ENCODE results near the gene SORCS2.

The SORCS2 gene

DNA sequence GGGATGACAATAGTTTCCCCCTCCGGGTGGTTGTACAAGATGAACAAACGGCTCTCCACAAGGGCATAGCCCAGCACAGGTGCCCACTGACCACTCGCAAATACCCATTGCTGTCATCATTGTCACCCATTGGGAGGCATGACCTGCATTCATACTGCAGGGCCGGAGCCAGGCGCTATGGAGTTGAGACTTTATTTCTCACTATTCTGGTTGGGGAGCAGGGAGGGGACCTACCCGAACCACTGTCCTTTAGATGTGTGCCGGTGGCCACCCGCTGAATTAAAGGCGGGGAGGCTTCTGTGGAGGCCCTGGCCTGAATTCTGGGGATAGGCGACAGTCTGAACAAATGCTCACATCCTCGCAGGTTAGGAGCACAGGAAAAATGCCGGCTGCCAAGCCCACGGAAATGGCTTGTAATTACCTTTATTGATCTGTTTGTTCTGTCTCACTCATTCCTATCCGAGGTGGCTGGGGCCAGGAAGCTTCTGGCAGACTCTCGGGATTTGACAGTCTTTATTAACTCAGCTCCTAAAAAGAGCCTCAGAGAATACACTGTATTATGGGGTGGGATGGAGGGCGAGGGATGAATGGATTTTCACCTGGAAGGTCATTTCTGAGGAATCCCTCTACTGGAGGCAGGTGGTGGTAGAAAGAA, 367.5 kb downstream of the SORCS2 start:
- no peaks in the 10 kb centered on the region for H3K4me1 ChIP-seq (ENCODE audit: insufficient read depth, low read length)

DNA sequence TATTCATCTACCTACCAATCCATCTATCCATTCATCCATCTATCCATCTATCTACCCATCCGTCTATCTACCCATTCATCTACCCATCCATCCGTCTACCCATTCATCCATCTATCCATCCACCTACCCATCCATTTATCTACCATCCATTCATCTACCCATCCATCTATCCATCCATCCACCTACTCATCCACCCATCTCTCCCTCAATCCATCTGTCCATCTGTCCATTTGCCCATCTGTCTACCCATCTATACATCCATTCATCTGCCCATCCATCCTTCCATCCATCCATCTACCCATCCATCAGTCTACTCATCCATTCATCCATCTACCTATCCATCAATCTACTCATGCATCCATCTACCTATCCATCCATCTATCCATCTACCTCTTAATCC, 369.2 kb downstream of the SORCS2 start:
- no peak overlapping the region for H3K4me2 ChIP-seq (ENCODE audit: insufficient read depth, low read length)
- H2AFZ ChIP-seq (ENCODE audit: low read depth, low read length), result no peak overlapping the region
- ATAC-seq (ENCODE audit: insufficient read depth, low read depth) (no peak), DNase-seq (no peak)
- H3K9ac ChIP-seq (ENCODE audit: low read depth, low read length), result no peak overlapping the region
- TF ChIP-seq, protein P1, sequence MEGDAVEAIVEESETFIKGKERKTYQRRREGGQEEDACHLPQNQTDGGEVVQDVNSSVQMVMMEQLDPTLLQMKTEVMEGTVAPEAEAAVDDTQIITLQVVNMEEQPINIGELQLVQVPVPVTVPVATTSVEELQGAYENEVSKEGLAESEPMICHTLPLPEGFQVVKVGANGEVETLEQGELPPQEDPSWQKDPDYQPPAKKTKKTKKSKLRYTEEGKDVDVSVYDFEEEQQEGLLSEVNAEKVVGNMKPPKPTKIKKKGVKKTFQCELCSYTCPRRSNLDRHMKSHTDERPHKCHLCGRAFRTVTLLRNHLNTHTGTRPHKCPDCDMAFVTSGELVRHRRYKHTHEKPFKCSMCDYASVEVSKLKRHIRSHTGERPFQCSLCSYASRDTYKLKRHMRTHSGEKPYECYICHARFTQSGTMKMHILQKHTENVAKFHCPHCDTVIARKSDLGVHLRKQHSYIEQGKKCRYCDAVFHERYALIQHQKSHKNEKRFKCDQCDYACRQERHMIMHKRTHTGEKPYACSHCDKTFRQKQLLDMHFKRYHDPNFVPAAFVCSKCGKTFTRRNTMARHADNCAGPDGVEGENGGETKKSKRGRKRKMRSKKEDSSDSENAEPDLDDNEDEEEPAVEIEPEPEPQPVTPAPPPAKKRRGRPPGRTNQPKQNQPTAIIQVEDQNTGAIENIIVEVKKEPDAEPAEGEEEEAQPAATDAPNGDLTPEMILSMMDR (IDR thresholded peaks at IDR 0.05; ENCODE audit: borderline replicate concordance, extremely low read depth, low read length, poor library complexity, severe bottlenecking), result no peak
- no peak for TF ChIP-seq EZH2 (IDR thresholded peaks at IDR 0.05; ENCODE audit: borderline replicate concordance, low read depth, low read length, severe bottlenecking)
- no peaks in the 10 kb centered on the region for H3K9me3 ChIP-seq (ENCODE audit: insufficient read depth, low read length, severe bottlenecking)
- H3K36me3 ChIP-seq (ENCODE audit: insufficient read depth, low read length), result no peaks in the 10 kb centered on the region
- no peaks in the 10 kb centered on the region for H3K27me3 ChIP-seq (ENCODE audit: insufficient read depth, low read length, poor library complexity)
- no peaks in the 10 kb centered on the region for H3K4me1 ChIP-seq (ENCODE audit: insufficient read depth, low read length)
- no peaks in the 10 kb centered on the region for H4K20me1 ChIP-seq (ENCODE audit: insufficient read depth, low read length)
- H3K79me2 ChIP-seq (ENCODE audit: insufficient read depth, low read length), result no peaks in the 10 kb centered on the region
- H3K27ac ChIP-seq (ENCODE audit: low read length), result no peak overlapping the region
- H3K4me3 ChIP-seq (ENCODE audit: low read depth in 1 of 2, low read length in 2 of 2), result no peak overlapping the region

More for the DNA sequence above, 367.5 kb downstream of the SORCS2 start:
- Histone ChIP-seq H3K36me3 (ENCODE audit: insufficient read depth, low read length) (no peaks in the 10 kb centered on the region), H3K27me3 (ENCODE audit: insufficient read depth, low read length, poor library complexity) (no peaks in the 10 kb centered on the region), H3K79me2 (ENCODE audit: insufficient read depth, low read length) (no peaks in the 10 kb centered on the region), H3K27ac (ENCODE audit: low read length) (no peak overlapping the region), H4K20me1 (ENCODE audit: insufficient read depth, low read length) (no peaks in the 10 kb centered on the region), H3K9me3 (ENCODE audit: insufficient read depth, low read length, severe bottlenecking) (no peaks in the 10 kb centered on the region), H3K4me3 (ENCODE audit: low read depth in 1 of 2, low read length in 2 of 2) (no peak overlapping the region), H3K9ac (ENCODE audit: low read depth, low read length) (no peak overlapping the region), H2AFZ (ENCODE audit: low read depth, low read length) (no peak overlapping the region), H3K4me2 (ENCODE audit: insufficient read depth, low read length) (no peak overlapping the region)
- no peak for ATAC-seq (ENCODE audit: insufficient read depth, low read depth)
- TF ChIP-seq EZH2 (IDR thresholded peaks at IDR 0.05; ENCODE audit: borderline replicate concordance, low read depth, low read length, severe bottlenecking), result no peak
- TF ChIP-seq, protein P1 (IDR thresholded peaks at IDR 0.05; ENCODE audit: borderline replicate concordance, extremely low read depth, low read length, poor library complexity, severe bottlenecking), result no peak
- no peak for DNase-seq

DNA sequence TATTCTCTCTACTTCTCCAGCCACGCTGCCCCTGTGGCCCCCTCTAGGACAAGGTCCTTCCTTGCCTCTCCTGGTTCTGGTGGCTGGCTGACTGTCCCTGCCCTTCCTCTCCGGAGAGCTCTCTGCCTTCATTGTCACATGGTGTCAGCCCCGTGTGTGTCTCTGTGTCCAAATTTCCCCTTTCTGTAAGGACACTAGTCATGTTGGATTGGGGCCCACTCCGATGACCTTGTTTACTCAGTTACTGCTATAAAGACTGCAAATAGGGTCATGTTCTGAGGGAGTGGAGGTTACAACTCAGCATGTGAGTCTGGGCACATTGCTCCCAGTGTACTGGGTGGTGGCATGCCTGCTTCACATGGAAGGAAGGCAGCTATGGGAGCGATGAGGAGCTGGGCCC, 371.9 kb downstream of the SORCS2 start:
- Histone ChIP-seq H3K36me3 (ENCODE audit: insufficient read depth, low read length) (no peaks in the 10 kb centered on the region), H3K9me3 (ENCODE audit: insufficient read depth, low read length, severe bottlenecking) (no peaks in the 10 kb centered on the region), H3K4me2 (ENCODE audit: insufficient read depth, low read length) (no peak overlapping the region), H3K4me1 (ENCODE audit: insufficient read depth, low read length) (no peaks in the 10 kb centered on the region), H4K20me1 (ENCODE audit: insufficient read depth, low read length) (no peaks in the 10 kb centered on the region), H3K4me3 (ENCODE audit: low read depth in 1 of 2, low read length in 2 of 2) (no peak overlapping the region), H3K9ac (ENCODE audit: low read depth, low read length) (no peak overlapping the region), H3K27ac (ENCODE audit: low read length) (no peak overlapping the region), H3K79me2 (ENCODE audit: insufficient read depth, low read length) (no peaks in the 10 kb centered on the region), H2AFZ (ENCODE audit: low read depth, low read length) (no peak overlapping the region), H3K27me3 (ENCODE audit: insufficient read depth, low read length, poor library complexity) (no peaks in the 10 kb centered on the region)
- no peak for ATAC-seq (ENCODE audit: insufficient read depth, low read depth)
- DNase-seq, result no peak
- TF ChIP-seq, protein P1 (IDR thresholded peaks at IDR 0.05; ENCODE audit: borderline replicate concordance, extremely low read depth, low read length, poor library complexity, severe bottlenecking), result no peak
- TF ChIP-seq EZH2 (IDR thresholded peaks at IDR 0.05; ENCODE audit: borderline replicate concordance, low read depth, low read length, severe bottlenecking), result no peak
